HG02623 (cell line): ENCODE measurements around the gene CAPN15.
A peak's percentile ranks its signal among the peaks of the same experiment; 100 is the strongest.

Source experiments
- ATAC-seq: cut with Tn5 transposase; IDR thresholded peaks from one replicate; pipeline ENCODE4 v1.9.1; 2021; ENCODE audit warnings: moderate library complexity; ENCODE audit not compliant: unreplicated experiment

CAPN15 gene

GRCh38 chr16:575354-576196 lies 48.1 kb downstream of the CAPN15 start:
- no peak for ATAC-seq

GRCh38 chr16:576197-576822 lies 48.8 kb downstream of the CAPN15 start:
- ATAC-seq = no peak

GRCh38 chr16:576823-577201 lies 49.3 kb downstream of the CAPN15 start:
- ATAC-seq = no peak

- ATAC-seq = no peak
Measured at GRCh38 chr16:577796-578195, 50.3 kb downstream of the CAPN15 start.

DNA sequence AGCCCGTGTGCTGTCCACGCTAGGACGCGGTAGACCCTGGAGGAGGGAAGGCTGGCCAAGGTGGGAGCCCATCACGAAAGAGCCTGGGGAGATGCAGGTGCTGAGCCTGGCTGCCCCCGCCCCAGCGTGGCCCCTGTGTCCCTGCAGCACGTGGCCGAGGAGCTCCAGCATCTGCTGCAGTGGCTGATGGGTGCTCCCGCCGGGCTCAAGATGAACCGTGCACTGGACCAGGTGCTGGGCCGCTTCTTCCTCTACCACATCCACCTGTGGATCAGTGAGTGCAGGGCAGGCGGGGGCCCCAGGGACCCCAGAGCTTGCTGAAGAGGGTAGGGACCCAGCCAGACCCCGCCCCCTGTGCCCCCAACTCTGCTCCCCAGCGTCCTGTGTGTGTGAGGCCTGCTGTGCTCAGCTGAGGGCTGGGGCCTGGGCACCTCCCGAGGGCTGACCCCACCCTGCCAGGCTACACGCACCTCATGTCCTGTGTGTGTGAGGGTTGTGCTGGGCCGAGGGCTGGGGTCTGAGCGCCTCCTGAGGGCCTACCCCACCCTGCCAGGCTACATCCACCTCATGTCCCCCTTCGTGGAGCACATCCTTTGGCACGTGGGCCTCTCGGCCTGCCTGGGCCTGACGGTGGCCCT lies 50.8 kb downstream of the CAPN15 start:
- no peak for ATAC-seq

GRCh38 chr16:578870-579405 lies 51.4 kb downstream of the CAPN15 start:
- ATAC-seq = no peak

DNA sequence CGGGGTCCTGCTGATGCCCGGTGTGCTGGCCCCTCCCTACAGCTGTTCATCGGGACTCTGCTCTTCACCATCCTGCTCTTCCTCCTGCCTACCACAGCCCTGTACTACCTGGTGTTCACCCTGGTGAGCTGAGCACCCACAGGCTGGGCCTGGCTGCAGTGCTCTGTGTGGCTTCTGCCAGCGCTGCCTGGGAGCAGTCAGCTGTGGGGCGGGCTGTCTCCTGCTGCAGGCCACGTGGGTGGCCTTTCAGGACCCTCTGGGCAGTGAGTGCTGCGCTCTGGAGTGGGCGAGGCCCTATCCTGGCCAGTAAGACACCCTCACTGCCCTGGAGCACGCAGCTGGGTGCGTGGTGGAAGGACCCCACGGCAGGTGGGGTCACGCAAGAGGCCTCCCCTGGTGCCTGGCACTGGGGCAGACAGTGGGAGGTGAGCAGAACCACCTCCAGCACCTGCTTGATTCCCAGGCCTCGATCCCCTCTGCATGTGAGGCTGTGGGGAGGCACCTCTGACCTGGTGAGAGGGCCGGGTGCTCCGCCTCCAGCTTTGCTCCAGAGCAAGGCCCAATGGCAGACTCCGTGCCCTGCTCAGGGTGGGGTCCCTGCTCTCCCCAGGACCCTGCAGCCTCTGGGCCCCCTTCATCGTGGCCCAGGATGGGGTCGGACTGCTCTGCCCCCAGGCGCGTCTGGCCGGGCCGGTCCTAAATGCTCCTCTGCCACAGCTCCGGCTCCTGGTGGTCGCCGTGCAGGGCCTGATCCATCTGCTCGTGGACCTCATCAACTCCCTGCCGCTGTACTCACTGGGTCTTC lies 52.8 kb downstream of the CAPN15 start:
- no peak for ATAC-seq

DNA sequence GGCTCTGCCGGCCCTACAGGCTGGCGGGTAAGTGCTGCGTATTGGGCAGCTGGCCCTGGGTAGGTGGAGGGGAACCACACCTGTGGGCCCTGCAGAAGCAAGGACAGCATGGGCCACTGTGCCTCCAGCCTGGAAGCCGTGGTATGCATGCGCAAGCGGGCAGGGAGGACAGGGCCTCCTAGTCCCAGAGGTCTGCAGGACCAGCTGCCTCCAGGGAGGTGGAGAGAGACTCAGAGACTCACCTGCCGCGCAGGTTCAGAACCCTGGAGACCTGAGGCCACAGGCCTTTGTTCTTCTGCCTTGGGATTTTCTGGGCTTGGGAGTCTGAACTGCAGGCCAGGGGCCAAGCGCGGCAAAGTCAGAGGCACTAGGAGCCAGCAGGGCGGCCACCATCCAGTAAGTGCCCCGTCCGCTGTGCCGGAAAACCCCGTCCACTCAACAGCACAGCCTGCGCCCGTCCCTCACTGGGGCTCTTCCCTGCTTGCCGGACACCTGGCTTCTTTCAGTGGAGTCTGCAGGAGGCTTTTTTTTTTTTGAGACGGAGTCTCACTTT lies 53.5 kb downstream of the CAPN15 start:
- no peak for ATAC-seq

GRCh38 chr16:582218-582613 lies 54.7 kb downstream of the CAPN15 start:
- no peak for ATAC-seq

GRCh38 chr16:582614-583331 lies 55.3 kb downstream of the CAPN15 start:
- no peak for ATAC-seq

DNA sequence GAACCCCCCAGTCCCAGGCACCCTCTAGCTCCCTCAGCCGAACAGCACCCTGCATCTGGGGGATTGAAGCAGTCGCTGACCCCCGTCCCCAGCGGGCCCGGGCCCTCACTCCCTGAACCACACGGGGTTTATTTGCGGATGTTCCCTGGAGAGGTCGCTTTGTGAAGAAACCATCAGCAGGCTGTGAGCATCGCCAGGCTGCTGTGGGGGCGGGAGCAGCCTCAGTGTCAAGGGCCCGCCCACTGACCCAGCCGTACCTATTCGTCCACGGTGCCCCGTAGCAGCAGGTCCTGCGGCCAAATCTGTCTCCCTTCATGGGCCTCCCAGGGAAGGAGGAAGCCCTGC lies 55.9 kb downstream of the CAPN15 start:
- ATAC-seq = no peak

GRCh38 chr16:583815-584591 lies 56.5 kb downstream of the CAPN15 start:
- no peak for ATAC-seq

- ATAC-seq = no peak
Measured at GRCh38 chr16:585351-585750, 57.8 kb downstream of the CAPN15 start.

DNA sequence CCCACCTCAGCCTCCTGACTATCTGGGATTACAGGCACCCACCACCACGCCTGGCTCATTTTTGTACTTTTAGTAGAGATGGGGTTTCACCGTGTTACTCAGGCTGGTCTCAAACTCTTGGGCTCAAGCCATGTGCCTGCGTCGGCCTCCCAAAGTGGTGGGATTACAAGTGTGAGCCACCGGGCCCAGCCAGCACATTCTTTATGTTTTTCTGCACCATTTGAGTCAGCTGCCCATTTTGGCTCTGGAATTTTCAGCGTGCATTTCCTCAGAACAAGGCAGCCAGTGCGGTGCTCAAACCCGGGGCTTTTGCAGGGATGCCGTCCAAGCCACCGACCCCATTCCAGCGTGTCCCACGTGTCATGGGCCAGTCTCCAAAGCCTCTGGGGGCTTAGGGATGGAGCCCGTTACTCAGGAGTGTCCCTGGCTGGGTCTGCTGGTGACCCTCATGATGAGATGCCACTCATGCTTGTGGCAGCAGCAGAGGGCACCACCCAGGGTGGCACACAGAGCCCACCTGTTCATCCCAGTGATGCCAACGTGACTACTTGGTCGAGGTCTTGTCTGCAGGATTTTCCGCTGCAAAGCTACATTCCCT lies 58.6 kb downstream of the CAPN15 start:
- no peak for ATAC-seq

GRCh38 chr16:586645-587590 lies 59.4 kb downstream of the CAPN15 start:
- no peak for ATAC-seq

DNA sequence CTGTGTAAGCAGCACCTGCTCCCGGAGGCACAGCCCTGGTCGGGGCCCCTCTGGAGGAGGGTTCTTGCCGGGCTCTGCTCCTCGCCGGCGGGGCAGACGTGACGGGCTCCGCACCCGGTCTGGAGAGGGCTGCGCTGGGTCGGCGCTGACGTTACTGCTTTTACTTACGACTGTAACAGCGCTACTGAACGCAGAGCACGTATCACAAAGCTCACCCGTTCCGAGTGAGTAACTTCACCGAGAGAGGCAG lies 61.1 kb downstream of the CAPN15 start:
- no peak for ATAC-seq

- ATAC-seq = peak; percentile 62
Measured at GRCh38 chr16:588889-589657, 61.6 kb downstream of the CAPN15 start.
